Ascending aorta (tissue), 2 donors: ENCODE measurements around the gene THBS4. TPM values are rescaled to one million over a fixed set of nuclear protein-coding genes. Genes with fewer than 3 reads are reported as not detected.

Experiments
- DNase-seq, 2 donors: peaks; one replicate each; pipeline ENCODE4 v3.0.0-alpha.2; 2019; ENCODE audit warnings: low spot score in 2 of 2
- H3K27ac ChIP-seq, 2 donors: fragments of 200-600 bp; sonication (generic); one replicate each; pipeline ENCODE4 v1.5.1; 2016 to 2017; ENCODE audit warnings: mild to moderate bottlenecking in 1 of 2
- H3K27me3 ChIP-seq: fragments of 200-600 bp; sonication (generic); one replicate; pipeline ENCODE4 v1.5.1; 2017
- H3K36me3 ChIP-seq, 2 donors: fragments of 200-600 bp; sonication (generic); one replicate each; pipeline ENCODE4 v1.5.1; 2016
- H3K4me1 ChIP-seq, 2 donors: fragments of 200-600 bp; sonication (generic); one replicate each; pipeline ENCODE4 v1.5.1; 2016 to 2017; ENCODE audit warnings: mild to moderate bottlenecking in 1 of 2
- H3K4me3 ChIP-seq, 2 donors: fragments of 200-600 bp; sonication (generic); one replicate each; pipeline ENCODE4 v1.5.1; 2016 to 2017; ENCODE audit warnings: mild to moderate bottlenecking in 1 of 2
- H3K9me3 ChIP-seq, 2 donors: fragments of 200-600 bp; sonication (generic); one replicate each; pipeline ENCODE4 v1.5.1; 2016
- CTCF ChIP-seq, 3 experiments: fragments of 200-600 bp in 2 of 3; fragments of 450-650 bp in 1 of 3; sonication (generic) in 2 of 3; IDR thresholded peaks; one replicate each; pipeline ENCODE4 v1.5.1; 2016 to 2019; ENCODE audit warnings: antibody characterized with exemption in 3 of 3, mild to moderate bottlenecking in 1 of 3, moderate library complexity in 1 of 3
- intact Hi-C: fragments of 100-400 bp; cut with DNase I; formaldehyde crosslinking; loops from one replicate; pipeline ENCODE4 v1.15.1; 2023
- total RNA-seq: library from RNA; depleted of rRNA; stranded (reverse); fragments of >200 nt; gene quantifications from one replicate; pipeline ENCODE4 v1.1.0, GENCODE V29; 2016

Gene THBS4
- total RNA-seq, 1 donor from 2014 or later, result not detected

- Histone ChIP-seq H3K9me3 (no peaks in the 10 kb centered on the region), H3K27me3 (no peaks in the 10 kb centered on the region), H3K27ac (no peak overlapping the region), H3K4me1 (peaks cover 0 to 2% of the 10 kb centered on the region in 2 donors), H3K4me3 (no peak overlapping the region), H3K36me3 (no peaks in the 10 kb centered on the region)
- DNase-seq, result no peak
- TF ChIP-seq CTCF (IDR thresholded peaks at IDR 0.05), result no peak
- intact Hi-C loops, result no loop called here
These were observed 24.3 kb downstream of the THBS4 start for GRCh38 chr5:80059354-80059980.

GRCh38 chr5:80060966-80061365, 25.8 kb downstream of the THBS4 start:
- Histone ChIP-seq H3K4me3 (no peak overlapping the region), H3K27ac (no peak overlapping the region), H3K9me3 (no peaks in the 10 kb centered on the region), H3K4me1 (peaks cover 0 to 2% of the 10 kb centered on the region in 2 donors), H3K27me3 (no peaks in the 10 kb centered on the region), H3K36me3 (no peaks in the 10 kb centered on the region)
- TF ChIP-seq CTCF (IDR thresholded peaks at IDR 0.05), result no peak
- DNase-seq, result no peak
- intact Hi-C loops, result no loop called here

- no peak for DNase-seq
- no peak overlapping the region for H3K27ac ChIP-seq
- H3K36me3 ChIP-seq, result no peaks in the 10 kb centered on the region
- no peaks in the 10 kb centered on the region for H3K9me3 ChIP-seq
- intact Hi-C loops, result no loop called here
- no peaks in the 10 kb centered on the region for H3K27me3 ChIP-seq
- no peak for TF ChIP-seq CTCF (IDR thresholded peaks at IDR 0.05)
- H3K4me3 ChIP-seq, result no peak overlapping the region
- H3K4me1 ChIP-seq, result peaks cover 0 to 2% of the 10 kb centered on the region in 2 donors
These were observed 26.4 kb downstream of the THBS4 start for GRCh38 chr5:80061547-80061946.

GRCh38 chr5:80064124-80064523, 29.0 kb downstream of the THBS4 start:
- TF ChIP-seq CTCF (IDR thresholded peaks at IDR 0.05), result no peak
- no peak for DNase-seq
- Histone ChIP-seq H3K4me1 (peaks cover 0 to 2% of the 10 kb centered on the region in 2 donors), H3K4me3 (no peak overlapping the region), H3K27me3 (no peaks in the 10 kb centered on the region), H3K27ac (peak overlapping the region; percentile 36 to 48), H3K36me3 (no peaks in the 10 kb centered on the region), H3K9me3 (no peaks in the 10 kb centered on the region)
- intact Hi-C loops, result no loop called here

GRCh38 chr5:80067016-80067415, 31.9 kb downstream of the THBS4 start:
- intact Hi-C loops, result no loop called here
- no peak for TF ChIP-seq CTCF (IDR thresholded peaks at IDR 0.05)
- H3K27ac ChIP-seq, result no peak overlapping the region
- no peak for DNase-seq
- H3K36me3 ChIP-seq, result no peaks in the 10 kb centered on the region
- H3K4me1 ChIP-seq, result peaks cover 0 to 2% of the 10 kb centered on the region in 2 donors
- no peak overlapping the region for H3K4me3 ChIP-seq
- no peaks in the 10 kb centered on the region for H3K27me3 ChIP-seq
- no peaks in the 10 kb centered on the region for H3K9me3 ChIP-seq
